ENCODE results near the gene PSMD13.
"Not testable (repeated sequence)": the region's sequence is repeated elsewhere in the genome, so short reads cannot be mapped to it uniquely, and the experiment has no call there.

PSMD13 gene

DNA sequence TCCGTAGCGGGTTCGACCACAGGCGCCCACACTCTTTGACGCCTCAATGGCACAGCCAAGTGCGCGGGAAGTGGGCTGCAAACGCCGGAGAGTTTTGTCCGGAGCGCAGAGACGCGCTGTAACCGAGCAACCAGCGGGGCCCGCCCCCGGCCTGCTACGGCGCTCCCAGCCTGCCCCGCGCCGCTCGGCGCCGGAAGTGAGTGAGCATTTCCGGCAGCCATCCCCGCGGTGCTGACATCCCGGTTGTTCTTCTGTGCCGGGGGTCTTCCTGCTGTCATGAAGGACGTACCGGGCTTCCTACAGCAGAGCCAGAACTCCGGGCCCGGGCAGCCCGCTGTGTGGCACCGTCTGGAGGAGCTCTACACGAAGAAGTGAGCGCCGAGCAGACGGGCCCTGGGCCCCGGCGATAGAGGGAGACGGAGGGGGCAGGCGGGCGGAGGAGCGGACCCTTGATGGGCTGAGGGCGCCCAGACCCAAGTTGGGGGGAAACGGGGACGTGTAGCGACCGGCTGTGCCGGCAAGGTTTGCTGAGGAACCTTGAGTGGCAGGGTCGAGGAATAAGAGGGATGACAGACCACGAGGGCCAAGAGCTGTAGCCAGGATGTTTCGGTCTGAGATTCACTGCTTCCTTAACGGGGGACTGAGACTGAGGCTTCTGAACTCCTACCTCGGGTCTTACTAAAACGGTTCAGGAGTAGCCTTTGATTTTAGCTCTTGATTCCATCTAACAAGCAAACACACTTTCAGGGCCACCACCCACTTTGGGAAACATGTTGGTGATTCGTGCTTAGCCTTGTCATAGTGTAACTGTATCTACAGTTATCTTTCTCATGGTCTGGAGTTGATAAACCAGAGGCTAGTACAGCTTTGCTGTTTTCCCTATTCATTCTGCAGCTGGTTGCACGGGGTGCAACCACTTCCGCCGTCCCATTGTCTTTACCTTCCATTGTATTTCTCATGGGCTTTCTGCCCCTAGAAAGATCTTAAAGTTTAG is at the start of gene PSMD13:
TSS of gene PSMD13 (plus strand) at position 203 of the 994 bp plus-strand sequence. CDS start at position 277, 74 bp downstream.
- DNase-seq (ENCODE audit: low spot score) (peak; percentile 46), FAIRE-seq (no peak)

GRCh38 chr11:189200-189783 is 47.5 kb upstream of the PSMD13 start:
- not testable (repeated sequence) for FAIRE-seq; DNase-seq (ENCODE audit: low spot score)

- FAIRE-seq; DNase-seq (ENCODE audit: low spot score): not testable (repeated sequence)
These were observed 46.9 kb upstream of the PSMD13 start for GRCh38 chr11:189843-190311.

GRCh38 chr11:190546-190945 is 46.2 kb upstream of the PSMD13 start:
- DNase-seq (ENCODE audit: low spot score); FAIRE-seq: not testable (repeated sequence)

DNA sequence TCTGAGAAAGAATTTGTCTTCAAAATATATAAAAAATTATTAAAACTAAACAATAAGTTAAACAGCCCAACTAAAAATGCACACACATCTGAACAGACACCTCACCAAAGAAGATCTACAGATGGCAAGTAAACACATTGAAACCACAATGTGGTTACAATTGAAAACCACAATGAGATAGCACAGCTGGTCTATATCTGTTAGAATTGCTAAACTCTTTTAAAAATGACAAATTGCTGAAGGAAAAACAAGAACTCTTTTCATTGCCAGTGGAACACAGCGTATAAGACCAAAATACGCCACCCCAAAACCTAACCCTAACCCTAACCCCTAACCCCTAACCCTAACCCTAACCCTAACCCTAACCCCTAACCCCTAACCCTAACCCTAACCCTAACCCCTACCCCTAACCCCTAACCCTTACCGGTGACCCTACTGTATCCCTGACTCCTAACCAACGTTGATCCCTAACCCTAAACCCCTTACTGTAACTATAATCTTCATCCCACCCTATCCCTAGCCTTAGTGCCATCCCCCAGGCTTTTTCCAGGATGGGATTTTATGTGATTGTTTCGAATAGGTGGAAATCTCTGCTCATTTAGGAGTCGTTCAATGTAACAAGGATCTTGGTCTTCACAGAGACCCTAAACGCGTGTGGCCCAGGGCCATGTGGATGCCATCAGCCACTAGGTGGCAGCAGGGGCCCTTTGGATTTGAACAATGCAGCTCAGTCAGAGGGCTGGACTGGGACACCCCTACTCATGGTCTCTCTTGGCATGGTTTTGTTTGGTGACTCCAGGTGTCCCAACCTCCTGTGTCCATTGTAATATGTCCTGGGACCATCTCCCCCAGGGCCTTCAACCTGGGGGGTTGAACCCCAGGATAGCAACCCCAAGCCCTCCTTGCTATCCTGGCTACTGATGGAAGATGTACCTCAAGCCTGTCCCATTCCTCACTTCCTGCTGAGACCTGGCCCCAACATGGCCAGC is 45.0 kb upstream of the PSMD13 start:
- FAIRE-seq; DNase-seq (ENCODE audit: low spot score): not testable (repeated sequence)

DNA sequence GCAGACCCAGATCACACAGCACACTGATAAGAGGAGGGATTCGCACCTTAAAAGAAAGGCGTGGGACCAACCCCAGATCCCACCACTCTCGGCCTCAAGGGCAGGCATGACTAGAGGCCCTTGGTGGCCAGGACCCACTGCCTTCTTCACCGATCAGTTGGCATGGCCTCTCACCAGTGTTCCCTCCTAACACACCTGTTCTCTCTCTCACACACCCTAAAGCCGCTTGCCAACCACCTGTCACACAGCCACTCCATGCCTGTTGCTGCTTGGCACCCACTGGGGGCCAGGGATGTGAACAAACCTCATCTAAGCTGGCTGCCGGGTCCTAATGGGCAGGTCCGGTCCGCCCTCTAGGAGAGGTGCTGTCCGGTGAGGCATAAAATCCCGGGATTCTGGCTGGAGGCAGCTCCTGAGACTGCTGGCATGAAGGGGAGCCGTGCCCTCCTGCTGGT is 44.1 kb upstream of the PSMD13 start, which contains the start of gene SCGB1C1:
TSS of gene SCGB1C1 (plus strand) at position 405 of the 455 bp plus-strand sequence. CDS start at position 427, 22 bp downstream.
- FAIRE-seq; DNase-seq (ENCODE audit: low spot score): not testable (repeated sequence)

DNA sequence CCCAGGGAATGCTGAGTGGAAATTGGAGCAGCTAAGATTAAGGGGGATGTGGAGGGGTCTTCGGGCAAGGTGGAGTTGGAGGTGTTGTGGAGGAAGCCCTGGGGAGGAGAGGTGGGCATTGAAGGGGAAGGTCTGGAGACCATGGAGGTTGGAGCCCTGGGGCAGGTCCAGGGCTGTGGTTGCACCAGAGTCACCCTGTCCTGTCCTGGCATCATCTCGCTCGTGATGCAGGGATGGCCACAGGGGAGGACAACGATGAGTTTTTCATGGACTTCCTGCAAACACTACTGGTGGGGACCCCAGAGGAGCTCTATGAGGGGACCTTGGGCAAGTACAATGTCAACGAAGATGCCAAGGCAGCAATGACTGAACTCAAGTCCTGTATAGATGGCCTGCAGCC is 43.3 kb upstream of the PSMD13 start:
- FAIRE-seq; DNase-seq (ENCODE audit: low spot score): not testable (repeated sequence)

DNA sequence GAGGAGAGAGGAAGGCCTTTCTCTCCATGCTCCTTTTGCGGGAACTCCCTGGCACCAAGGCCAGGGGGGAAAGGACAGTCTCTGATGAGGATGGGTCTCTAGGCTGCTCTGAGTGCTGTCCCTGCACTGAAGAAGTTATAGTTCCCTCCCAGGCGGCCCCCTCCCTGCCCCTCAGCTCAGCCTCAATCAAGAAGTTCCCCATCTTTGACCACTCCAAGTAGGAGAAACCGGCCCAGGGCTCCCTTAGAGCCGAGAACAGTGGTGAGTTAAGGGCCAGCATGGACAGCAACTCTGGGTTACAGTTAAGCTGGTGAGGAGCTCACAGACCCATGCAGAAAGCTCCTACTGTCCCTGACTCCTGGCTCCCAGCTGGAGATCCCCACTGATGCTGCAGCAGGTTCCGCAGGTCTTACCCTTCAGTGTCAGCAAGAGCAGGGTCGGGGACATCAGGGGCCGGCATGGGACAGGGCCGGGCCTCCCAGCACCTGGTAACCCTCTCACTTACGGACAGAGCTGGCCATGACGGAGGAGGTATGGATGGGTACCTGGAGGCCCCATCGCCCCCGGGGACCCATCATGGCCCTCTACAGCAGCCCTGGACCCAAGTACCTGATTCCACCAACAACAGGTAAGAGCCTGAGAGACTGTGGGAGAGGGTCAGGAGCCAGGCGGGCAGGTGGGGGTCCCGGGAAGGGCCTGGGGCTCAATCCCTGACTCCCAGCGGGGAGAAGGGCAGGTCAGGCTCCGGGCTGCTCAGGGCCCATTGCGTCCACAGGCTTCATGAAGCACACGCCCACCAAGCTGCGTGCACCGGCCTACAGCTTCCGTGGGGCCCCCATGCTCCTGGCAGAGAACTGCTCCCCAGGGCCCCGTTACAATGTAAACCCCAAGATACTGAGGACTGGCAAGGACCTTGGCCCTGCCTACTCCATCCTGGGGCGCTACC is 39.7 kb upstream of the PSMD13 start:
- no peak for DNase-seq (ENCODE audit: low spot score)
- no peak for FAIRE-seq

DNA sequence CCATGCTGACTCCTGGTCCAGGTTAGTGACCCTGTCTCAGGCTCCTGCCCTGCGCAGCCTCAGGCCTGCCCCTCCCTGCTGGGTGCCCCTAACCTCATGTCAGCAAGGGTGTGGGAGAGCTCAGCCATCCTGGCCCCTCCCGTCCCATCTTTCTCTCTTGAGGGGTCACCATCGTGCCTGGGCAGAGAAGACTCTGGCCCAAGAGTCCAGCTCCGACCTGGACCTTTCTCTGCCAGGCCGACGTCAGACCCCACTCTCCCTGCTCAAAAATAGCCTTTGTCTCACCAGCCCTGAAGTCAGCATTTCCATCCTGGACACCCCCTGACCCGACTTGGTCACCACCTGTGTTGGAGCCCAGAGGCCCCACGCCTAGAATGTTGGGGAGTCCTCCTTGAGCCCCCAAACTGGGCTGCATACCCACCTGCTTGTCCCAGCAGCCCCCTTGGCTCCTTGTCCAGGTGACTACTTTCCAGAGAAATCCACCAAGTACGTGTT is 39.0 kb upstream of the PSMD13 start:
- no peak for DNase-seq (ENCODE audit: low spot score)
- no peak for FAIRE-seq

GRCh38 chr11:198236-198806 is 38.5 kb upstream of the PSMD13 start:
- FAIRE-seq (no peak), DNase-seq (ENCODE audit: low spot score) (no peak)

DNA sequence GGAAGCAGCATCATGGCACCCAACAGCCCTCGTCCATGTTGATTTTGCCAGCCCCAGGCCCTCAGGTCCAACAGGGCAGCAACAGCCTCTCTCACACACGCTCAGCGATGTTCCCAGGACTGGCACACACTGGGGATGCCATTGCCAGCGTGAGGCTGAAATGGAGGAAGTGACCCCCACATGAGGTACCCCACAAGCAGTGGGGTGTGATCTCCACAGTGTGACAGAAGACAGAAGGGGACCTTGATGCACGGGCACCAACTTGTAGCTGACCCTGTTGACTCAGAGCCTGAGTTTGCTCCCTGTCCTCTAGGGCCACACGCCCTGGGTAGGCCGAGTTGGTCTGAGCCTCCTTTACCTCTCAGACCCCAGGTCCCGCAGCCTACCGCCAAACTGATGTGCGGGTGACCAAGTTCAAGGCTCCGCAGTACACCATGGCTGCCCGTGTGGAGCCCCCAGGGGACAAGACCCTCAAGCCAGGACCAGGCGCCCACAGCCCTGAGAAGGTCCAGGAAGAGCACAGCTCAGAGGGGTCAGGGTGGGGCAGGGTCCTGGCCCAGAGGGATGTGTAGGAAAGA is 37.7 kb upstream of the PSMD13 start:
- no peak for FAIRE-seq
- DNase-seq (ENCODE audit: low spot score): no peak

DNA sequence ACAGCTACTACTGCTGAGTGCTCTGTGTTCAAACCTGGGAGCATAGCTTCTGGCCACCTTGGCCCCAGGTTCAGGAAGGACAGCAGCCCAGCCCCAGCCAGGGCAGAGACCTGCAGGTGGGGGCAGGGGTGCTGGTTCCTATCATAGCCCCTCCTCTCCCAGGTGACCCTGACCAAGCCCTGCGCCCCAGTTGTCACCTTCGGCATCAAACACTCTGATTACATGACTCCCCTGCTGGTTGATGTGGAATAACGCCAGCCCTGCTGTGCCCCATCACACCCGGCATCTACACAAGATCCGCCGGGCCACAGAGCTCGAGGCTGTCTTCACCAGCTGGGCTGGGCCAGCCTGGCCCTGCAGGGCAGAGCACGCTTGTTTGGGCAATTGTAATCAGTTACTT is 37.0 kb upstream of the PSMD13 start:
- FAIRE-seq (no peak), DNase-seq (ENCODE audit: low spot score) (no peak)

- DNase-seq (ENCODE audit: low spot score) (no peak), FAIRE-seq (no peak)
These were observed 36.4 kb upstream of the PSMD13 start for GRCh38 chr11:200224-201003.

GRCh38 chr11:201966-202365 is 34.8 kb upstream of the PSMD13 start:
- FAIRE-seq: no peak
- no peak for DNase-seq (ENCODE audit: low spot score)

GRCh38 chr11:202490-202889 is 34.3 kb upstream of the PSMD13 start:
- FAIRE-seq (no peak), DNase-seq (ENCODE audit: low spot score) (no peak)

- DNase-seq (ENCODE audit: low spot score): no peak
- no peak for FAIRE-seq
These were observed 33.5 kb upstream of the PSMD13 start for GRCh38 chr11:203056-203944.

All from RCC 7860 (cell line).